IPS-NIHi7 (cell line): ENCODE results near the gene INTS13.
"Not testable (repeated sequence)": the region's sequence is repeated elsewhere in the genome, so short reads cannot be mapped to it uniquely, and the experiment has no call there.

ENCODE experiments used
- DNase-seq: peaks from one replicate; pipeline ENCODE4 v3.0.0; 2012; ENCODE audit warnings: mixed read lengths; ENCODE audit errors: extremely low spot score

Gene INTS13

GRCh38 chr12:26937863-26938700 lies at the start of gene INTS13, which contains the start of gene FGFR1OP2:
Gene INTS13, minus strand, starts transcription at chr12:26937981. Its CDS starts 1,178 bp downstream, at chr12:26936803.
Gene FGFR1OP2, plus strand, starts transcription at chr12:26938470. Its CDS starts 15,689 bp downstream, at chr12:26954159.
- peak; percentile 94 for DNase-seq

DNA sequence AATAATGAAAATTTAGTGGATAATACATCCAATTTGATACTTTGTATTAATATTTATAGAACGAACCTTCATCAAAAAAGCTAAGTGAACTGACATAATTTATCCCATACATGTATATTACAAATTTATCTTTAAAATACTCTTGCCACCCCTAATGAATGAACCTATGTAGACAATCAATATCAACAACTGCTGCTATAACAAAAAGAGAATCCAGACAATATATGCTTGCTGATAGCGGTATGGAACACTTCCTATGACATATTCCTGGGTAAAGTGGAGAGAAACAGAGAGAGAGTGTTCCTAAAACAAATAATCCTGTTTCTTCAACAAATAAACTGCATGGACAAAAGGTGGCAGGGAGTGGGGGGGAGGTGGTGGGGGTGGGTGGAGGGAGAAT lies 45.1 kb upstream of the INTS13 start:
- DNase-seq, result no peak

- DNase-seq, result no peak
Observed at GRCh38 chr12:26979733-26980132, 42.0 kb upstream of the INTS13 start.

GRCh38 chr12:26978801-26979200 lies 41.0 kb upstream of the INTS13 start:
- DNase-seq, result no peak

GRCh38 chr12:26976687-26977086 lies 38.9 kb upstream of the INTS13 start:
- no peak for DNase-seq

DNA sequence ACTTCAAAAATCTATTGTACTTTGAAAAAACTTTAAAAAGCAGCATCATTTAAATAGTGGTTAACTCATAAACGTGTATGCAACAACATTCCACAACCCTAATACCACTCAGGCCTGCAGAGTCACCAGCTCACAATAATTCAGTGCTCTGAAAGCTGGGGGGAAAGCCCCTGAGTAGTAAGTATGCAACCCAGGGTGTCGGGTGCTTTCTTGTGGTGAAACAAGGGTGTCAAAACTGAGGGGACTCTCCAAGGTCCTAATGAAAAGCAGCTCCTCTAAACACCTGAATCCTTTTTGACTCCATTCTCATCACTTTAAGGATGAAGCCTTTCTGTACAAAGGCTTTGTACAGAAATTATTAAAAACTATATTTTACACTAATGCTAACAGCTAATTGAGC lies 34.2 kb upstream of the INTS13 start:
- DNase-seq, result no peak

- no peak for DNase-seq
Observed at GRCh38 chr12:26970136-26970535, 32.4 kb upstream of the INTS13 start.

DNA sequence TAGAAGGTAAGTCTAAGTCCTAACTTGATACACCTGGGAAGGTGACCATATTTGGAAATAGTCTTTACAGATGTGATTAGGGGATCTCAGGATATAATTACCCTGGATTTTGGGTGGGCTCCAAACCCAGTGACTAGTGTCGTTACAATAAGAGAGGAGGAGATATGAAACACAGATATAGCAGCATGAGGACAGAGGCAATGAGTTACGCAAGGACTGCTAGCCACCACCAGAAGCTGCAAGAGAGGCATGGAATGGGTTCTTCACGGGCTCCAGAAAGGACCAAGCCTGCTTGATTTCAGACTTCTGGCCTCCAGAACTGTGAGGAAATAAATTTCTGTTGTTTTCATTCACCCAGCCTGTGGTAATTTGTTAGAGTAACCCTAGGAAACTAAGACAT lies 29.1 kb upstream of the INTS13 start:
- no peak for DNase-seq

DNA sequence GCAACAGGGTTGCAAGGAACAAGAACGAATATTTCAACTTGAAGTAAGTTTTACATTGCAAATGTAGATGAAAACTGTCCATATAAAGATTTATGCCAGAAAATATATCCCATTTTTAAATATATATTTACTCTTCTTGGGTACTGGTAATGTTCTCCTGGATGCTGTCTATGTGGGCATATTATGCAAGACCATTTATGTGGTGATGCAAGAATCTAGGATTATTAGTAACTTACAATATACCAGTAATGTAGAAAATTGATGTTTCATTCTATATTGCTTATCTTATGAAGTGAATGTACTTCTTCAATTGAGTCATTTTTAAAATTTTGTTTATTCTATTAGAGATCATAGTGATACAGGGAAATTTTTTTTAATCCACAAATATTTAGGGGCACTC lies 25.6 kb upstream of the INTS13 start:
- no peak for DNase-seq

DNA sequence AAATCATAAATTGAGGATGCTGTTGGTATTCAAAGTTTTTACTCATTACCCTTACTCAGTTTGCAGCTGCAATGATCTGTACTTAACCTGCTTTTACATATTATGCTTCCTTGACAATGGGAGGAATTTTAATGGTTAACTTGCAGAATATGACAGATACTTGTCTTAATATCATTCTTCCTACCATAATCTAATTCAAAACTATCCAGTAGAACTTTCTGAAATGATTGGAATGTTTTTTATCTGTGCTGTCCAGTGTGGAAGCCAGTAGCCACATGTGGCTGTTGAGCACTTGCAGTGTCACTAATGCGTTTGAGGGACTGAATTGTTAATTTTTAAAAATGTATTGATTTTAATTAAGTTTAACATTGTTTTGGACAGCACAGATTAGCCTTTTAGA lies 24.0 kb upstream of the INTS13 start:
- no peak for DNase-seq

GRCh38 chr12:26961391-26961790 lies 23.6 kb upstream of the INTS13 start:
- DNase-seq, result not testable (repeated sequence)

DNA sequence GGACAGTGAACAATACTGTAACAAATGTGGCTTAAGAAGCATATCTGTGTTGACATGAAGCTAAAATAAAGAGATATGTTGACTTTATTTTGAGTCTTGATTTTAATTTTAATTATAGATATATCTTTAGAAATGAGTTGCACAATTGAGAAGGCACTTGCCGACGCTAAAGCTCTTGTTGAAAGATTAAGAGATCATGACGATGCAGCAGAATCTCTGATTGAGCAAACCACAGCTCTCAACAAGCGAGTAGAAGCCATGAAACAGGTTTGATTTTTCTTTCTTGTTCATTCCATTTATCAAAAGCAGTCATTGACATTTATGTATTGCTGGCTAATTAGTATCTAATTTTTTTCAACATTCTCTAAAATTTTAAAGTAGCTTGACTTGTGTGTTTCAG lies 16.2 kb upstream of the INTS13 start:
- no peak for DNase-seq

DNA sequence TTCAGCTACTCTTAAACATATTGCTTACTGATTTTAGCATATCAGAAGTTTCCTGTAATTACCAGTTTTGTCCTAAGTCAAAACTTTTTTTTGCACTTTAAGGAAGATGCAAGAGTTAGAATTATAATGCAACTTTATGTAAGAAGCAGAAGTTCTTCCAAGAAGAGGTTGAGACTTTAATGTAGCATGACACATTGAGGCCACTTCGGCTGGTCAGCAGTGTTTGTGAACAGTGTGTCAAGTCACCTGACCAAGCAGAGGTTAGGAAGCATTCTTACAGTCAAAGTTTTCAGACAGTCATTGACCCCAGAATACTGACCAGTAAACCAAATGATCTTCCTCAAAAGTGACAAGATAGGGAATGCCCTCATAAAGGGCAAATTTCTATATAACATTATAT lies 15.7 kb upstream of the INTS13 start:
- no peak for DNase-seq

DNA sequence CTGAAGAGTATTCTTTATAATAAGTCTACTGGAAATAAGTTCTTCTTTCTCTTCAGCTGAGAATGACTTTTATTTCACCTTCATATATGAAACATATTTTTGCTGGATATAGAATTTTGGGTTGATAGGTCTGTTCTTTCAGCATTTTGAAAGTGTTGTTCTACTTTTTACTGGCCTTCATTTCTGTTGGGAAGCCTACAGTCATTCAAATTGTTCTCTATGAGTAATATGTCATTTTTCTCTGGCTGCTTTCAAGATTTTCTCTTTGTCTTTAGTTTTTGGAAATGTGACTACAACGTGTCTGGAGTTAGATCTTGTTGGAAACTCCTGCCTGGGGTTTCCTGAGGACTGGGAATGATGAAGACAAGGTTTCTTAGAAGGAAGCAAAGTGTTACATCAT lies 10.5 kb upstream of the INTS13 start:
- no peak for DNase-seq

- DNase-seq, result no peak
Observed at GRCh38 chr12:26941215-26941594, 3.4 kb upstream of the INTS13 start.

GRCh38 chr12:26940516-26941214 lies 2.9 kb upstream of the INTS13 start:
- DNase-seq, result no peak

GRCh38 chr12:26939953-26940352 lies 2.2 kb upstream of the INTS13 start:
- no peak for DNase-seq

DNA sequence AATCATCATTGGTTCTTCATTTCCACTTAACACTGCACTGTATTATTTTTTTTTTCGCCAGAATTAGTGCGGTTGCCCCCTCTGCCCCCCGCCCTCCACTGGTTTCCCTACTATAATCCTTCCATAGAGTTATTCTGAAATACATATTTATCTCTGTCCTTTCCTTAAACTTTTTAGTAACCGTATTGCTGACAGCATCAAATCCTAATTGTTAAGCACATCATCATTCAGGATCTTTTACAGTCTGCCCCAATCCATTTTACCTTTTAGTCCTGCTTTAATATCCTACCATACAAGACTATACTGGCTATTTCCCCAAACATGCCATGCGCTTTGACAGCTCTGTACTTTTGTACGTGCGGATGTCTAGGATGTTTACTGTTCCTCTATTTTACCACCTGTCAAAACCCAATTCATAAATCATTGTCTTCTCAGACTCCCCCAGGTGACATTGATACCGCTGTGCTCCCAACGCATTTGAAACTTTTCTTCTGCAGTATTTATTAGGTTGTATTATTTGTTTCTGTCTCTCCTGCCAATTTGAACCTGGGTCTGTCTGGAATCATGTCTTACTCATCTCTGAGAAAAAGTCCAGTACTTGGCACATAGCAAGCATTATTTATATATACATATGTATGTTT lies 1.5 kb upstream of the INTS13 start:
- no peak for DNase-seq

DNA sequence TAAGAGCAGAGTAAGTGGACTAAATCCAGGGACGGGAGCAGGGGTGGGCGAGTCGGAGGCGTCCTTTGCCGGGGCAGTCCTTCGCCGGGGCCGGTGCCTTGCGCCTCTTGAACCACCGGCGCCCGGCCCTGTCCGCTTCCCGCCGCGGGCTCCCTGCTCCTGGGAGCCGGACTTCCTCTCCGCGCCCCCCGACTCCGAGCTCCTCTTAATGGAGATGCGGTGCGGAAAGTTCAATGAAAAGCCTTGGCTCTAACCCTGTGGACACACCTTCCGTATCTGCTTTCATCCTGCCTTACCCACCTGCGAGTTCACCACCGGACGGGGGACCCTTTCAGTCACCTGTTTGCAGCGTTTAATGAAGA lies 901 bp upstream of the INTS13 start:
- peak; percentile 27 for DNase-seq

- DNase-seq, result no peak
Observed at GRCh38 chr12:26937443-26937862, 328 bp downstream of the INTS13 start.

GRCh38 chr12:26936559-26937442 lies 980 bp downstream of the INTS13 start:
- peak; percentile 8 for DNase-seq
